GM12864 (cell line): ENCODE data around the gene BTLA.
A peak's percentile ranks its signal among the peaks of the same experiment; 100 is the strongest.
"Not testable (repeated sequence)": the region's sequence is repeated elsewhere in the genome, so short reads cannot be mapped to it uniquely, and the experiment has no call there.

Experiments
- DNase-seq: peaks from one replicate; pipeline ENCODE4 v3.0.0-alpha.2; 2011; ENCODE audit warnings: low read depth
- H3K4me3 ChIP-seq: 2 replicates; pipeline ENCODE4 v1.5.1; 2011; ENCODE audit warnings: mild to moderate bottlenecking, low read depth, low read length, control low read depth
- TF ChIP-seq, protein P1 (sequence below): IDR thresholded peaks from 2 replicates; pipeline ENCODE4 v1.5.1; 2011; ENCODE audit warnings: low read depth, mild to moderate bottlenecking, moderate library complexity, low read length, control low read depth, inconsistent platforms; ENCODE audit errors: missing control alignments

The BTLA gene, protein sequence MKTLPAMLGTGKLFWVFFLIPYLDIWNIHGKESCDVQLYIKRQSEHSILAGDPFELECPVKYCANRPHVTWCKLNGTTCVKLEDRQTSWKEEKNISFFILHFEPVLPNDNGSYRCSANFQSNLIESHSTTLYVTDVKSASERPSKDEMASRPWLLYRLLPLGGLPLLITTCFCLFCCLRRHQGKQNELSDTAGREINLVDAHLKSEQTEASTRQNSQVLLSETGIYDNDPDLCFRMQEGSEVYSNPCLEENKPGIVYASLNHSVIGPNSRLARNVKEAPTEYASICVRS

DNA sequence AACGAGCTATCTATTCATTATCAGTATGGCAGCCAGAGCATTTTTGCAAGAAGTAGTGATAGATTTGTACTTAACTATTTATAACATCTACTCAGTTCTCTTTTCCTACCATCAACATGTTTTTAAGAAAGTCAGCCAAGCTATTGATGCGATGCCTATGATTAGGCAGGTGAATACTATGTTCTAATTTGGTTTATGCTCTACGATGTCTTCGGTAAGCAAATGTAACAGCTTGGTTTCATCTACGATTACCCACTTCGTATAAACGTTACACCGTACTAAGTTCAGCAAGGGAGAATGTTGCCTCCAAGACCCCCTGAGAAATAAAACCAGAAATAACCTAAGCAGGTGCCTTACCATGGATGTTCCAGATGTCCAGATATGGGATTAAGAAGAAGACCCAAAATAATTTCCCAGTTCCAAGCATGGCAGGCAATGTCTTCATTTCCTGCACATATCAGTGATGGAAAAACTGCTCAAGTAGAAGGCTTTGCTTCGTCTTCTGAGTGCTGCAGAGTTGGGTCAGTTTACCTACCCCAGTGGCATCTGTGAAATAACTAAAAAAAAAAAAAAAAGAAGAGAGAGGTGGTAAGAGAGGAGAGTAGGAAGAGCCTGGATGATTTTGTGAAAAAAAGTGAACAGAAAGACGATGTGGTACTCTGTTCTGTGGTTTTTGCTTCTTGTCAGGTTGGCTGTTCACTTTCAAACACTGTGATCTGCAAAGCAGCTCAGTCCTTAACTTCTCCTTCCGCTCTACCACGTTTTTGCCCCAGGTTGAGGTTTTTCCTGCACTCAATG lies at the start of gene BTLA:
Gene BTLA, minus strand, starts transcription at position 559 of the 798 bp plus-strand sequence. Its CDS starts 114 bp downstream, at position 445.
- peak; percentile 82 for DNase-seq
- TF ChIP-seq, protein P1, sequence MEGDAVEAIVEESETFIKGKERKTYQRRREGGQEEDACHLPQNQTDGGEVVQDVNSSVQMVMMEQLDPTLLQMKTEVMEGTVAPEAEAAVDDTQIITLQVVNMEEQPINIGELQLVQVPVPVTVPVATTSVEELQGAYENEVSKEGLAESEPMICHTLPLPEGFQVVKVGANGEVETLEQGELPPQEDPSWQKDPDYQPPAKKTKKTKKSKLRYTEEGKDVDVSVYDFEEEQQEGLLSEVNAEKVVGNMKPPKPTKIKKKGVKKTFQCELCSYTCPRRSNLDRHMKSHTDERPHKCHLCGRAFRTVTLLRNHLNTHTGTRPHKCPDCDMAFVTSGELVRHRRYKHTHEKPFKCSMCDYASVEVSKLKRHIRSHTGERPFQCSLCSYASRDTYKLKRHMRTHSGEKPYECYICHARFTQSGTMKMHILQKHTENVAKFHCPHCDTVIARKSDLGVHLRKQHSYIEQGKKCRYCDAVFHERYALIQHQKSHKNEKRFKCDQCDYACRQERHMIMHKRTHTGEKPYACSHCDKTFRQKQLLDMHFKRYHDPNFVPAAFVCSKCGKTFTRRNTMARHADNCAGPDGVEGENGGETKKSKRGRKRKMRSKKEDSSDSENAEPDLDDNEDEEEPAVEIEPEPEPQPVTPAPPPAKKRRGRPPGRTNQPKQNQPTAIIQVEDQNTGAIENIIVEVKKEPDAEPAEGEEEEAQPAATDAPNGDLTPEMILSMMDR, result no peak
- peak within 1 kb of the TSS; percentile 91 for H3K4me3 ChIP-seq

DNA sequence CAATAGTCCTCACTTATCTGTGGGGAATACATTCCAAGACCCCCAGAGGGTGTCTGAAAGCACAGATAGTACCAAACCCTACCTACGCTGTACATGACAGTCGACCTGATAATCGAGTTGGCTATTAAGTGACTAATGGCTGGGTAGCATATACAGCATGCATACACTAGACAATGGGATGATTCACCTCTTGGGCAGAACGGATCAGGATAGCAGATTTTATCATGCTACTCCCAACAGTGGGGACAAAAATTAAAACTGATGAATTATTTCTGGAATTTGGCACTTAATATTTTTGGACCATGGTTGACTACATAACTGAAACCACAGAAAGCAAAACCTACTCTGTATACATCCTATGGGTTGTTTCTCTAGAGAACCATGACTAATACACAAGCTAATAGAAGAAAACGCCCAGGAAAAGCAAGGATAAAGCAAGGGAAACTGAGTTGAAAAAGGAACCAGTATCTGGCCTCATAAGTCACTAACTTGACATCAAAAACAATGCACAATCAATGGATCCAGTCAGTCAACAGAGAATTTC lies 47.0 kb upstream of the BTLA start:
- no peak for DNase-seq
- no peak overlapping the region for H3K4me3 ChIP-seq
- TF ChIP-seq, protein P1, result no peak

DNA sequence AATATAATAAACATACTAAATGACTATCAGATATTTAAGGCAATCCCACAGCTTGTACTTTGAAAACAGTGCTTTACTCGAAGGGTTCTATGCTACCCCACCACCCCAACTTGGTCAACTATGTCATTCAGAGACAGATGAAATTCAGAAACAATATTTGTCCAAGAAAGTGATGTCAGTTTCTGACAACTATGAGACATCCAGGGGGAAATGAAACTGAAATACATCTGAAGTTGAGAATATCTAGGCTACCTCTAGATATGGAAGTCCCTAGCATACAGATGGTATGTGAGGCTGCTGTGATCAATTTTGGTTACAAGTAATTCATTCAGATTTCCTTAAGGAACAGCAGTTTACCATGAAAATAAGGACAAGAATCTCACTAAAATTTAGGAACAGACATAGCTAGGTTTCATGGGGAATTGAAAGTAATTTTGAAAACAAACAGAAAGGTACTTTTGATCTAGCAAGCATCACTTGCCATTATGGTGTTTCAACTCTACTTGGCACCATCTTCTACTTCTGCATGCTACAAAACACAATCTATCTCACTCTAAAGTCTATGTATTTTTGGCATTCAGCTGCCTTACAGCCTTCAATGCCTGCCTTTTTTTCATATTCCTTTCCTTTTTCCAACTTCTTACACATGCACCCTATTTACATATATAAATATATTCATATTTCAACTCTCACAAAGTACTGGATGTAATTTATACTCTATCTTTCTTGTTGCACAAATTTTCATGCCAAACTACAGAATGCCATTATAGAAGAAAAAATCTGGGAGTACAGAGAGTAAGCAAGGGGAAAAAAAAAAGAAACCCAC lies 40.8 kb upstream of the BTLA start:
- H3K4me3 ChIP-seq, result no peak overlapping the region
- TF ChIP-seq, protein P1, result no peak
- no peak for DNase-seq

DNA sequence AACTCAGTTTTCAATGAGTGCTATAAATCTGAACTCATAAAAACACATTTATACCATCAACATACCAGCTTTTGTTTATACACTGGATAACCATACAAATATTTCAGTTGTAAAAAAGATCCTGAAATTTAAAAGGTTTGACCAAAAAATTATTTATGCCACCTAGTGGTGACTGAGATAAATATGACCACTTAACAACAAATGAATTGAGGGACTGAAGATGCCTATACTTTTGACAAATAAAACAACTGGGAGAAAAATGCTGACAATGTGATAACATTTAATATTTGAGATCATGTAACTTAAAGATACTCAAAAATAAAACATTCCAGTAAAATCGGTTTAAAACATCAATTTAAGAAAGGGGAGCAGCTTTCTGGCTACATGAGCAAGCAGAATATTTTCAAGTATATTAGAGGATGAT lies 32.1 kb upstream of the BTLA start:
- TF ChIP-seq, protein P1, result peak; percentile 27
- H3K4me3 ChIP-seq, result no peak overlapping the region
- DNase-seq, result no peak

DNA sequence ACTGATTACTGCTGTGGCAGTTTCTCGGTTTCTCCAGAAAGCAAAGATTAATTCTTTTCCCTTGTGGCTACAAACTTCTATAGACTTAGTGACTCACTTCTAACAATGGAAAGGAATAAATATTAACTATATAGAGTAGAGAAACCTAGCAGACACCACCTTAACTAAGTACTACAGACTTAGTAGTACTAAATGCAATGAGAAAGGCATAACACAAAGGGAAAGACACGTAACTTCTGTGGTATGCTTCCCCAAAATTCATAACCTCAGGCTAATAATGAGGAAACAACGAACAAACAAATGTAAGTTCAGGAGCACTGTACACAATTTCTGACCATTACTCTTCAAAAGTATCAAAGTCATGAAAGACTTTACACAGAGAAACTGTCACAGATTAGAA lies 31.3 kb upstream of the BTLA start:
- DNase-seq, result no peak
- no peak overlapping the region for H3K4me3 ChIP-seq
- TF ChIP-seq, protein P1, result no peak

DNA sequence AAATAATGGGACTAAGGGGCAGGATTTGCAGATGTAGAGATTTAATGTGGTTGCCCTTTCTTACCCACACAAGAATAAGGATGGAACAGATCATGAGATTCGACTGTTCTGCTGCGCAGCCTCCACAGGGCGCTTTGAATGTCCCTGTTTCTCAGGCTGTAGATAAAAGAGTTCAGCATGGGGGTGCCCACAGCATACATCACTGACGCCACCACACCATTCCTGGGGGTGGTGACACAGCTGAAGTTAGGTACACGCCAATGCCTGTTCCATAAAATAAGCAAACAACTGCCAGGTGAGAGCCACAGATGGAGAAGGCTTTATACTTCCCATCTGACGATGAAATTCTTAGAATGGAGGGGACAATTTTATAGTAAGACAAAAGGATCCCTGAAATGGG lies 24.9 kb upstream of the BTLA start:
- DNase-seq, H3K4me3 ChIP-seq: not testable (repeated sequence)
